DND-41 (cell line): Measurements from ENCODE around the gene MEGF6.

Source experiments
- ATAC-seq: fragments of 200-7000 bp; cut with Tn5 transposase; 3 replicates; pipeline ENCODE4 v1.9.1; 2021; ENCODE audit warnings: low read depth; ENCODE audit not compliant: insufficient read depth
- DNase-seq: peaks from one replicate; pipeline ENCODE4 v3.0.0-alpha.2; 2020
- H2AFZ ChIP-seq: 2 replicates; pipeline ENCODE4 v1.6.0; 2012; ENCODE audit warnings: low read depth, low read length
- H3K27ac ChIP-seq: 2 replicates; pipeline ENCODE4 v1.5.1; 2012; ENCODE audit warnings: low read length, inconsistent platforms
- H3K27me3 ChIP-seq: fragments of 200-600 bp; sonication (generic); 2 replicates; pipeline ENCODE4 v1.6.0; 2012; ENCODE audit warnings: low read length, mild to moderate bottlenecking, inconsistent platforms; ENCODE audit not compliant: insufficient read depth, poor library complexity
- H3K36me3 ChIP-seq: 2 replicates; pipeline ENCODE4 v1.5.1; 2012; ENCODE audit warnings: low read length, inconsistent platforms; ENCODE audit not compliant: insufficient read depth
- H3K4me1 ChIP-seq: 2 replicates; pipeline ENCODE4 v1.5.1; 2012; ENCODE audit warnings: mild to moderate bottlenecking, low read length; ENCODE audit not compliant: insufficient read depth
- H3K4me2 ChIP-seq: 2 replicates; pipeline ENCODE4 v1.6.0; 2012; ENCODE audit warnings: mild to moderate bottlenecking, moderate library complexity, low read length, inconsistent platforms; ENCODE audit not compliant: insufficient read depth
- H3K4me3 ChIP-seq, 2 experiments: fragments of 200-600 bp in 1 of 2; shearing (Covaris generic) in 1 of 2; 2 replicates each; pipeline ENCODE4 v1.5.1; 2012 to 2016; ENCODE audit warnings: inconsistent platforms in 2 of 2, low read length in 2 of 2, mild to moderate bottlenecking in 2 of 2, low read depth in 1 of 2, moderate library complexity in 1 of 2
- H3K79me2 ChIP-seq: 2 replicates; pipeline ENCODE4 v1.6.0; 2012; ENCODE audit warnings: low read length, inconsistent platforms; ENCODE audit not compliant: insufficient read depth
- H3K9ac ChIP-seq: 2 replicates; pipeline ENCODE4 v1.6.0; 2012; ENCODE audit warnings: low read depth, mild to moderate bottlenecking, inconsistent platforms, low read length, moderate library complexity
- H3K9me3 ChIP-seq: 2 replicates; pipeline ENCODE4 v1.5.1; 2012; ENCODE audit warnings: low read length, moderate library complexity, mild to moderate bottlenecking, inconsistent platforms; ENCODE audit not compliant: insufficient read depth, severe bottlenecking
- H4K20me1 ChIP-seq: 2 replicates; pipeline ENCODE4 v1.6.0; 2012; ENCODE audit warnings: low read length; ENCODE audit not compliant: insufficient read depth
- EZH2 ChIP-seq: IDR thresholded peaks from 3 replicates; pipeline ENCODE4 v1.6.1; 2012; ENCODE audit warnings: borderline replicate concordance, low read depth, mild to moderate bottlenecking, moderate library complexity, low read length, inconsistent platforms; ENCODE audit not compliant: severe bottlenecking
- TF ChIP-seq, protein P1 (sequence below): IDR thresholded peaks from 2 replicates; pipeline ENCODE4 v1.5.1; 2012; ENCODE audit warnings: borderline replicate concordance, low read length, moderate library complexity, mild to moderate bottlenecking; ENCODE audit not compliant: poor library complexity, severe bottlenecking; ENCODE audit errors: extremely low read depth

Gene MEGF6

DNA sequence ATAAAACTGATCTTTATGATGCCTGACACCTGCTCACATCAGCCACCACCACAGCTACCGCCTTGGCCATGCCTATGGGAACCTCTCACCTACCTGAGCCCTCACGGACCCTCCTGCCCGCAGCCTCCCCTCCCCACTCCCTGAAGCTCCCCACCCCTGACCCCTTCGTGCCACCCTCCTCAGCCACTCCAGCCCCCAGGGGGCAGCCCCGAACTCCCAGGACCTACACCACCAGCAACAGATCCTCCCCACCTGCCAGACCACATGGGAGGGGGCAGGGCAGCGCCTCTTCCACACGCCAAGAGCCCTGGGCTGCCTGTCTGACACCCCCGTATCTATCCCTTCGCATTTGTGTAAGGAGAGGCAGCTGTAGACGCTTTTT is 171.0 kb downstream of the MEGF6 start:
- Histone ChIP-seq H3K4me2 (no peak overlapping the region), H3K9me3 (no peaks in the 10 kb centered on the region), H2AFZ (no peak overlapping the region), H3K79me2 (no peaks in the 10 kb centered on the region), H3K27me3 (no peaks in the 10 kb centered on the region), H3K4me1 (no peaks in the 10 kb centered on the region), H3K9ac (no peak overlapping the region), H3K36me3 (no peaks in the 10 kb centered on the region), H3K4me3 (no peak overlapping the region), H3K27ac (no peak overlapping the region), H4K20me1 (no peaks in the 10 kb centered on the region)
- DNase-seq (no peak), ATAC-seq (no peak)
- TF ChIP-seq, protein P1, sequence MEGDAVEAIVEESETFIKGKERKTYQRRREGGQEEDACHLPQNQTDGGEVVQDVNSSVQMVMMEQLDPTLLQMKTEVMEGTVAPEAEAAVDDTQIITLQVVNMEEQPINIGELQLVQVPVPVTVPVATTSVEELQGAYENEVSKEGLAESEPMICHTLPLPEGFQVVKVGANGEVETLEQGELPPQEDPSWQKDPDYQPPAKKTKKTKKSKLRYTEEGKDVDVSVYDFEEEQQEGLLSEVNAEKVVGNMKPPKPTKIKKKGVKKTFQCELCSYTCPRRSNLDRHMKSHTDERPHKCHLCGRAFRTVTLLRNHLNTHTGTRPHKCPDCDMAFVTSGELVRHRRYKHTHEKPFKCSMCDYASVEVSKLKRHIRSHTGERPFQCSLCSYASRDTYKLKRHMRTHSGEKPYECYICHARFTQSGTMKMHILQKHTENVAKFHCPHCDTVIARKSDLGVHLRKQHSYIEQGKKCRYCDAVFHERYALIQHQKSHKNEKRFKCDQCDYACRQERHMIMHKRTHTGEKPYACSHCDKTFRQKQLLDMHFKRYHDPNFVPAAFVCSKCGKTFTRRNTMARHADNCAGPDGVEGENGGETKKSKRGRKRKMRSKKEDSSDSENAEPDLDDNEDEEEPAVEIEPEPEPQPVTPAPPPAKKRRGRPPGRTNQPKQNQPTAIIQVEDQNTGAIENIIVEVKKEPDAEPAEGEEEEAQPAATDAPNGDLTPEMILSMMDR, result no peak
- no peak for TF ChIP-seq EZH2
